GM12891 (cell line): Measurements from ENCODE around the gene STEAP4.

ENCODE experiments used
- PAX5 ChIP-seq: IDR thresholded peaks from 2 replicates; pipeline ENCODE4 v1.6.1; 2011; ENCODE audit warnings: low read length, moderate library complexity, mild to moderate bottlenecking; ENCODE audit not compliant: insufficient read depth, severe bottlenecking
- POLR2A ChIP-seq: IDR thresholded peaks from 2 replicates; pipeline ENCODE4 v1.6.1; 2011; ENCODE audit warnings: low read depth, low read length, control low read depth
- POLR2AphosphoS5 ChIP-seq: IDR thresholded peaks from 2 replicates; pipeline ENCODE4 v1.6.1; 2011; ENCODE audit warnings: low read depth, low read length, control low read depth
- POU2F2 ChIP-seq: IDR thresholded peaks from 2 replicates; pipeline ENCODE4 v1.6.1; 2011; ENCODE audit warnings: low read depth, mild to moderate bottlenecking, control low read depth, low read length, moderate library complexity
- SPI1 ChIP-seq: IDR thresholded peaks from 2 replicates; pipeline ENCODE4 v1.6.1; 2011; ENCODE audit warnings: low read depth, low read length, control low read depth
- TAF1 ChIP-seq: IDR thresholded peaks from 2 replicates; pipeline ENCODE4 v1.6.1; 2011; ENCODE audit warnings: low read depth, low read length, control low read depth

DNA sequence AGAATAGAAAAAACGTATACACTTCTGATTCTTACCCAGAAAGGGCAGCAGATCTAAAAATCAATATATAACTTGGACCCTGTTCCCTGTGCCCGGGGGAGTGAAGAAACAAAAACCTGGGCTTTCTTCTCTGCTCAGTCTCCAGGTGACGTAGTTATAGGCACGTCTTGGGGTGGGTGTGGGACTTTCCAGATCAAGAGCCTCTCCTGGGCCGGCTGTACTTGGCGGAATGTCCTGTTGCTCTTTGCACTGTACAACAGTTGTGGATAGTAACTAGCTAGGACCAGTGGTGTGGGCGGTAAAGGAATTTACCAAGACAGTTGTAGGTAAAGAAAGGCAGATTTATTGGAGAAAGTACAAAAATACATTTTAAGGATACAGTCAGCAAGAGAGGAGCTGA, 40.4 kb upstream of the STEAP4 start:
- TF ChIP-seq POLR2A: no peak
- no peak for TF ChIP-seq POLR2AphosphoS5
- no peak for TF ChIP-seq SPI1
- no peak for TF ChIP-seq TAF1
- no peak for TF ChIP-seq PAX5
- no peak for TF ChIP-seq POU2F2
